HG03439 (cell line): ENCODE results near the gene SRGAP2.
"Not testable (repeated sequence)": the region's sequence is repeated elsewhere in the genome, so short reads cannot be mapped to it uniquely, and the experiment has no call there.

ENCODE experiments used
- ATAC-seq: cut with Tn5 transposase; IDR thresholded peaks from one replicate; pipeline ENCODE4 v1.9.1; 2021; ENCODE audit warnings: mild to moderate bottlenecking, moderate library complexity; ENCODE audit not compliant: unreplicated experiment

The SRGAP2 gene

GRCh38 chr1:206246129-206246886 is 43.0 kb downstream of the SRGAP2 start:
- not testable (repeated sequence) for ATAC-seq

- not testable (repeated sequence) for ATAC-seq
Measured at GRCh38 chr1:206250953-206251681, 47.8 kb downstream of the SRGAP2 start.

- ATAC-seq, result not testable (repeated sequence)
Measured at GRCh38 chr1:206252680-206253335, 49.5 kb downstream of the SRGAP2 start.
